EH (cell line): ENCODE data around the gene SETD1A.
"Not testable (repeated sequence)": the region's sequence is repeated elsewhere in the genome, so short reads cannot be mapped to it uniquely, and the experiment has no call there.

ENCODE experiments used
- DNase-seq: peaks from one replicate; pipeline ENCODE4 v3.0.0-alpha.2; 2015; ENCODE audit warnings: low read depth

Gene SETD1A

DNA sequence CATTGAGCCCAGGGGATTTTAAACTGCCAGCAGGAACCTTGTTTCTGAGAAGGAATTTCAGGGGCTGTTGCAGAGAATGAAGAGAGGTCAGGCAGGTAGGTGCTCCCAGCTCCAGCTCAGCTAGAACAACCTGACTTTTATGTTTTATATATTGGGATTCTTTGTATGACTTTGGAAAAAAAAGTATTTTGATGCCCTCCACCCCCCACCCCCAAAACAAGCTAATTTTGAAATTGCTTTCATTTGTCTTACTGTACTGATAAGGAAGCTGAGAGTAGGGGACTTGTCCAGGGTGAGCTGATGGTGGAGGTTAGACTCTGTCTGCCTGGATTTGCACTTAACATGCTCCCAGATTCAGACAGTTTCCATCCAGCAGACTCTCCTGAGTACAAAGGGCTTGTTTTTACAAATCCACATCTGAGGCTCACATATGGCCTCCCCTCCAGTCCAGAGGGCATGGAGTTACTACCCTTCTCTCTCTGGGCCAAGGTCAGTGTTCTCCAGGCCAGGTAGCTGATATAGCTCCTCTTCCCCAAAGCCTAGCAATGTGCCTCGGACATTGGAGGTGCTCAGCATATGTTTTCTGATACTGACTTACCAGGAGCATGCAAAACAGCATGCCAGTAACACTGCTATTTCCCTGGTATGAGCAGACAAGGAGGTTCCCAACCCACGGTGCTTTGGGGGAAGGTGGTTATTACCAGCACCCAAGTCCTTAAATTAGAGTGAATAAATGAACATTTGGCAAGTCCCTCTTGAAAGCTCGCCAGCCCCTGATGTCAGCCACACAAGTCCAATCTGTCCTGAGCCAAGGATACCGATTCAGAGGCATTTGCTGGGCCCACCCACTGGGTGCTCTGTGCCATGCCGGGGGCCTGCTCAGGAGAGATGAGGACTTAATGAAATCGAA, 41.6 kb downstream of the SETD1A start:
- DNase-seq = peak; percentile 28

GRCh38 chr16:31000671-31001382, 43.3 kb downstream of the SETD1A start:
- no peak for DNase-seq

DNA sequence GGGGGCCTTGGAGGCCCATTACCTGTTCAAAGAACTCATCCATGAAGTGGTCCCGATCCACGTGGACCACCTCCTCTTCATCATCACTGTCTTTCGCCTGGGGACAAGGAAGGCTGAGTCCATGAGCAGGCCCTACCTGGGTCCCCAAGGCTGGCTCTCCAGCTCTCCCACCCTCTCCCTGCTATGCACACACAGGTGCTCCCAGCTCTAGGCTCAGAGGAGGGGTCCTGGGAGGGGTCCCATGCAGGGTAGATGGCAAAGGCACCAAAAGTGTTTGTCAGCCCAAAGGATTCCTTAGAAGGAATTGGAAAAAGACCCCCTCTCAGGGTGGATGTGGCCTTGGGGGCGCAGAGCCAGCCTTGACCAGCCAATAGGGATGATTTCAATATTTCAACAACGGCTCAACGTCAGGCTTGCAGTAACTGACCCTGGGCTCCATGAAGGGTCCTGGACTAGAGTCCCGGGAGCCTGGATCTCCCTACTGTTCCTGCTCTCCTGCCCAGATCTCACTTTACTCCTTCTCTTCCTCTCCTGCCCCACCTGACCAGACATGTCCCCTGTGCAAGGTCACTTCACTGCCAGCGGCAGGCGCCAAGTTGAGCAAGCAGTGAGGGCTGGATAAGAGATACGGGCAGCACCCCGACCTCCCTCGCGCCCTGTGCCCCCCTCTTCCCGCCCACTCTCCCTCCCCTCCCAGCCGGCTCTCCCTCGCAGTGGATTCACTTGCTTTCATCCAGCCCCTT, 44.1 kb downstream of the SETD1A start:
- DNase-seq = no peak

DNA sequence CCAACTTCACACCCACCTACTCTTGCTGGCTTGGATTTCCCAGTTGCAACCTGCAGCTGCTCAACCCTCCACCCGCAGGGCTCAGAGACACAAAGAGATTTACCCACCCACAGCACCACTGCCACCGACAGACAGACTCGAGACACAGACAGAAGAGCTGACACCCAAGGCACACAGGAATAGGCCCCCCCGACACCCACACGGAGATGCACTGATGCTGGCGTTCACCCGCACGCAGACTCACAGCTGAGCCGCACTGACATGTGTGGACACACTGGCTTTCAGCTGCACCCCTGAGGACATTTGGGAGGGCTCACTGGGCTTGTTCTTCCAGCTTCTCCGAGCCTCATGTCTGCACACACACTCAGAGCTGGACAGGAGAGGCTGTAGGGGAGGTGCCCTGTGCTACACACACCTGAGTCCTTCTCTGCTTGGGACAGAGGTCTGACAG, 44.7 kb downstream of the SETD1A start:
- no peak for DNase-seq

GRCh38 chr16:31002862-31003341, 45.3 kb downstream of the SETD1A start:
- DNase-seq = no peak

DNA sequence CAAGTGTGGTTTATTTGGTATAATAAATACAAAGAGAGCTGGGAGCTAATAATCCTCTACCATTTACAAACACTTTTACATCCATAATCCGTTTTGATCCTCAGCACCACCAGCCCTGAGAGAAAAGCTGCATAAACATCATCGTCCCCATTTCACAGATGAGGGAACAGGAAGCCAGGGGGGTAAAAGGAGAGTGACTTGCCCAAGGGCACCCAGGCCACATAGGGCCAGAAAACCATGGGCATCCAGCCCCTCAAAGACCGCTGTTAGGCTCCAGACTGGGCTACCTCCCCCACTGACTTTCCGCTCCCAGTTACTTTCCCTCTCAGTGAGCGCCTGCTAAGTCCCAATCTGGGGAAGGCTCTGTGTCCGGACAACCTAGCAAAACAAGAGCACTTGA, 46.2 kb downstream of the SETD1A start:
- no peak for DNase-seq

DNA sequence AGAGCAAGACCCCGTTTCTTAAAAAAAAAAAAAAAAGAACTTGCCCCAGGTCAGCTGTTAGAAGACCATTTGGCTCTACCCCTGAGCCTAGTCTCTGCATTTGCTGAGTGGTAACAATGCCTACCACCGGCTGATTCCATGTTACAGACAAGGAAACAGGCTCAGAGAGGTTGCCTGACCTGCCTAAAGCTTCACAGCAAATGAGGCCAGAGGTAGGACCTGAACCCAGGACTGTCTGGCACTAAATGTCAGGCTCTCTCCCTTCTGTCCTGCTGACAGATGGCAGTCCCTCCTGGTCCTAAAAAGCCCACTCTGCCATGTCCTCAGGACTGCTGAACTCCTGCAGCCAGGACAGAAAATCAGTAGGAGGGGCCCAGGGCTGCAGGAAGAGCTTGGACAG, 47.1 kb downstream of the SETD1A start:
- no peak for DNase-seq

DNA sequence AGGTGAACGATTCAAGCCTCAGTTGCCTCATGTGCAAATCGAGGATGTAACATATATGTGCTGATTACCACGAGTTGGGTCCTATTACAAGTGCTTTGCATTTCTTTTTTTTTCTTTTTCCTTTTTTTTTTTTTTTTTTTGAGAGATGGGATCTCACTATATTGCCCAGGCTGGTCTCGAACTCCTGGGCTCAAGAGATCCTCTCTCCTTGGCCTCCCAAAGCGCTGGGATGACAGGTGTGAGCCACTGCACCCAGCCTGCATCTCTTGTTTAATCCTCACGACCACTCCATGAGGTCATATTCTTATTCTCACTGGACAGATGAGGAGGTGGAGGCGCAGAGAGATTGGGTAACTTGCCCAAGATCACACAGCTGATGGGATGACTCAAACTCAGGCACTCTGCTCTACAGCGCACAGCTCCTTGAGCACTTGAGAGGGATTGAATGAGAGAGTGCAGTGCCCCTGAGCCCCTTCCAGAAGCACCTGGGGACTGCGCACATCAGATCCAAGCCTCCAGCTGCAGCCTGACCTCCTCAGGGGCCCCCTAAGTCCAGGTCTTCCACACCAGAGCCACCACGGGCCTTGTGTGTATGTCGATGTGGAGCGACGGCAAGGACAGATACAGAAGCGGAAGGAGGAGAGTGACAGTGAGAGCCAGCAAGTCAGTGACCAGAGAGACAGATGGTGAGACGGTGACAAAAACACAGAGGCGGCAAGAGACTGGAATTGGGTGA, 48.0 kb downstream of the SETD1A start:
- no peak for DNase-seq

- no peak for DNase-seq
Observed at GRCh38 chr16:31006086-31006385, 48.5 kb downstream of the SETD1A start.

GRCh38 chr16:31006589-31006988, 49.0 kb downstream of the SETD1A start:
- DNase-seq = no peak

- no peak for DNase-seq
Observed at GRCh38 chr16:31007684-31008083, 50.1 kb downstream of the SETD1A start.

GRCh38 chr16:31008149-31008548, 50.6 kb downstream of the SETD1A start:
- DNase-seq = peak; percentile 80

DNA sequence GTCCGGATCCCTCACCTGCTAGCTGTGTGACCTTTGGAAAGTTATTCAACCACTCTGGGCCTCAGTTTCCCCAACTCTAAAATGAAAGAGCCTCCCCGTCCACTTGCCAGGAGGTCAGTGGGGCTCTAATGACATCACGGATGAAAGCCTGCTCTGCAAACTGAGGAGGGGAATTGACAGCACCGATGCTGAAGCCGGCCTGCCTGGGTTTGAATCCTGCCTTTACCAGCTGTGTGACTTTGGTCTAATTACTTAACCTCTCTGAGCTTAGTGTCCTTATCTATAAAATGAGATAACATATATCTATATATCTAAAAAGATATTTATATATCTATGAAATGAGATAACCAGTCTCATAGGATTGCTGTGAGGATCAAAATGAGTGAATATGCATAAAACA, 51.0 kb downstream of the SETD1A start:
- no peak for DNase-seq

DNA sequence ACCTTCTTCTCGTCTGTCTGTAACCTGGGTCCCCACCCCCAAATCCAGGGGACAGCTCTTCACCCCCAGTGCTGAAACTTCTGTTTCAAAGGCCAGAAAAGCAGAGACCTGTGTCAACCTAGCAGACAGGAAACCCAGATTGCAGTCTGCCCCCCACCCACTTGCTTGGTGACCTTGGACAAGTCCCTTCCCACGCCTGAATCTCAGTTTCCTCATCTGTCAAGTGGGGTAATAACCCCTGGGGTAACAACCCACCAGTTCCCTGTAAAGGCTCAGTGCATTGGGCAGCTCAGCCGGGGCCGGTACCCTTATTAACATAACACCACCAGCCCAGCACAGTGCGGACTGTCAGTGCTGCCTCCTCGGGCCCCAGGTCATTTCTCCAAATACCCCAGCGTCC, 51.6 kb downstream of the SETD1A start:
- no peak for DNase-seq

DNA sequence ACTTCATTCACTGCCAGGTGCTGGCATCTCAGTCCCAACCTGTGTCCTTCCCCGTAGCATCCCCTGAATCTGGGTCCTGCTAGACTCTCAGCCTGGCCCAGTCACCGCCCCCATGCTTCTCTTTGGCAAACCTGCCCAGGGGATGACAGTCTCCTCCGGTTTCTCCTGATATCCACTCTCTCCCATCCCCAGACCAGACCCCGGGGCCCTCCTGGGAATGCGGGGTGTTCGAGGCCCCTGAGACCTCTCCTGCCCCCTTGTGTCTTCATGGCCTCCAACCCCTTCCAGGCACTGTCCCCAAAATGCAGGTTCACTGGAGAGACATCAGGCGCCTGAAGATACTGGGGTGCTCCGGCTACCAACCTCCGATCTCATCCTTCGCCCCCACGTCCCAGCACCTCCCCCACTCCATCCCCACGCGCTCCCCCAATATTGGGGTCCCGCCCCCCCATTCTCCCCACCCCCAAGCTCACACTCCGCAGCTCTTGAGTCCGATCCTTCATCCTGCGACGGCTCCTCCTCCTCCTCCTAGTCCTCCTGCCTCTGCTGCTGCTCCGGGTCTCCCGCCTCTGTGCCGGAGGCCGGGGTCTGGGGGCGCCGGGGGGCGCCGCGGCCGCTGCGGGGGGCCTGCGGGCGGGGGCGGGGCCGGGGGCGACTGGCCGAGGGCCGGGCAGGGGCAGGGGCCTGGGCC, 52.5 kb downstream of the SETD1A start:
- DNase-seq = peak; percentile 20

DNA sequence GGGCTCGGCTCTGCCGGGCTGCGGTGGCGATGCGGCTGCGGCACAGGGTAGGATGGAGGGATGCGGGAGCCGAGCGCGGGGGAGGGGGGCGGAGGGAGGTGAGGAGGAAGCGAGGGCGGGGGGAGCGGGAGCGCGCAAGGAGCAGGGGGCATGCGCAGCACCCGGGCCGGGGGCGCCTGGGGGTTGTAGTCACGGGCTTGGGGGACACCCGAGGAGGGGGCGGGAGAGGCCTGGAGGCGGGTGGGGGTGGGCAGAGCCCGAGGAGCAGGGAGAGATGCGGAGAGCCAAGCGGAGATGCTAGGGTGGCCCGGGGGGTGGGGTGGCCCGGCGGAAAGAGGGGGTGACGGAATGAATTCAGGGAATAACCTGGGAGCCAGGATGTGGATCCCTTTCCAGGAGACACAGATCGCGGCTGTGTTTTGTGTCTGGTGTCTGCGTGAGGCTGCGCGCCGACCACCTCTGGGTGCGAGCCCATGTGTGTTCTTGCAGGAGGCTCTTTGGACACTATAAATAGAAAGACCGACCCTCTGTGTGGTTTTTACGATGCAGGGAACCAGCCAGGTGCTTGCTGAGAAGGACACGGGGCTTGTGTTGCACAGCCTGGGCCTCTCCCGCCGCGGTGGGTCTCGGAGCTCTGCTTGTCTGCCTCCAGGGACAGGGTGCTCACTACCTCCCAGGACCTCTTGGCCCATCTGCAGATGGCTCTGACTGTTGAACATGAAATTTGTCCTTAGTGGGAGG, 53.2 kb downstream of the SETD1A start, which contains the start of gene STX1B:
Gene STX1B, minus strand, starts transcription at position 54 of the 741 bp plus-strand sequence. CDS start 242 bp downstream, outside the sequence.
- DNase-seq = peak; percentile 36

DNA sequence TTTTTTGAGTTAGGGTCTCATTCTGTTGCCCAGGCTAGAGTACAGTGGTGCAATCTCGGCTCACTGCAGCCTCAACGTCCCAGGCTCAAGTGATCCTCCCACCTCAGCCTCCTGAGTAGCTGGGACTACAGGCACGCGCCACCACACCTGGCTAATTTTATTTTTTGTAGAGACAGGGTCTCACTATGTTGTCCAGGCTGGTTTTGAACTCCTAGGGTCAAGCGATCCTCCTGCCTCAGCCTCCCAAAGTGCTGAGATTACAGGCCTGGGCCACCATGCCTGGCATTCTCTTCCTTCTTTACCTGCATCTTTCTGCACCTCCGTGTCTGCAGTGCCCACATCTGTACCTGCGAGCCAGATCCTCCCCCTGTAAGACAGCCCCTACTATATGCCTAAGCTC, 54.3 kb downstream of the SETD1A start:
- not testable (repeated sequence) for DNase-seq

- not testable (repeated sequence) for DNase-seq
Observed at GRCh38 chr16:31013292-31013691, 55.7 kb downstream of the SETD1A start.

GRCh38 chr16:31016018-31016417, 58.5 kb downstream of the SETD1A start:
- DNase-seq = no peak

- not testable (repeated sequence) for DNase-seq
Observed at GRCh38 chr16:31017756-31018155, 60.2 kb downstream of the SETD1A start.
